GM08714 (cell line): ENCODE measurements around the gene FAM89A.
A peak's percentile ranks its signal among the peaks of the same experiment; 100 is the strongest.

ENCODE experiments used
- H3K4me3 ChIP-seq: fragments of 200-500 bp; sonication (Bioruptor generic); 2 replicates; pipeline ENCODE4 v1.5.1; 2014; ENCODE audit warnings: mild to moderate bottlenecking, low read length, inconsistent platforms
- ZNF274 ChIP-seq: IDR thresholded peaks from 2 replicates; pipeline ENCODE4 v1.6.1; 2012; ENCODE audit warnings: mild to moderate bottlenecking, low read depth, low read length

FAM89A gene

DNA sequence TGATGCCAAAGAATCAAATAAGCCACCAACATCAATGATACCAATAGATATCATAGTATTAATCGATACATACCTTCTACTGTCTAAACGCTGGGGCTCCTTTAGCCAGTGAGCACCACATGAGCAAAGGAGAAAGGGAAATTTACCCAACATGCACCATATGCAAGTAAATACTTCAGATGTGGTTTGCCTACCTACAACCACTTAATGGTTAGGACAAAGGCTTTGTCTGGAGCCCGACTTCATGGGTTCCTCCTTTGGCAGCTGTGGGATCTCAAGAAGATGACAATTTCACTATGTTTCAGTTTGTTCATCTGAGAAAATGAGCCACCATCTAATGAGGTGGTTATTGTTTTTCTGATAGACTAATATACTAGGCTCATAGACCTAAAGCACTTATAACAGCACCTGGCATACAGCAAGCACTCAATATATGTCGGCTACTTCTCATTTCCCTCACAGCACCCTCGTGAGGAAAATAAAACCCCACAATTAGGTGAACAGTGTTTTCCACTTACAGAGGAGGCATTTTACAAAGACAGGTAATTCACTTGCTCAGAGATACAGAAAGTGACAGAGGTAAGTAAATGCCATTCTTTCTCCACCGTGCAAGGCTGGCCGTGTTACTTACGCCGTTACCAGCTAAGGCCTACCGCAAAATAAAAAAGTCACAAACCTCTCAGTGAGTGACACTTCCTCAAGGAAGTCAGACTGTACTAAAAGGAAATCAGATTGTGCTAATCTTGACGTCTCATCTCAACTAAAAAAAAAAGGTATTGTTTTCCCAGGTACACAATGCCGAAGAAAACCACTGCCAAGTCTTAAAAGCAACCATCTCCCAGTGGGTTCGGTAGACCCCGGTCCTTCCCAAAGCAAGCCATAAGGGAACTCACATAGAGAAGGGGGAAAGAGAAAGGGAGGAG lies 63.0 kb downstream of the FAM89A start:
- TF ChIP-seq ZNF274: no peak
- H3K4me3 ChIP-seq: peak overlapping the region; percentile 92

DNA sequence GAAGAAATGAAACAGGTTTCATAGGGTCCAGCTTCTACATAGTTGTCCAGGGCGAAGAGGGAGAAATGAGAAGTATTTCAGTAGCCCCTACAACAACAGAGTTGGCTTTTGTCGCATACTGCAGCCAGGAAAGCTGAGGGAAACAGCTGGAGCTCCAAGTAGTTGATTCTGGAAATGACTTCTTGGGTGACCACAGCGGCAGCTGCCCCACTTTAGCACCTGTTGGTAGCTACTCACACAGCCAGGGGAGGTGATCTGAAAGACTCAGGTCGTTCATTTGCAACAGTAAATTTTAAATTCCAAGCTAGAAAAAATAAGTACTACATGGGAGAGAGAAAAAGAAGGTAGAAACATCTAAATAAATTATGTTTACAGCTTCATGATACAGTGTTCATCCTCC lies 63.7 kb downstream of the FAM89A start:
- H3K4me3 ChIP-seq: no peak overlapping the region
- TF ChIP-seq ZNF274: no peak

- no peak overlapping the region for H3K4me3 ChIP-seq
- TF ChIP-seq ZNF274: no peak
Measured at GRCh38 chr1:230975636-230976035, 64.4 kb downstream of the FAM89A start.

DNA sequence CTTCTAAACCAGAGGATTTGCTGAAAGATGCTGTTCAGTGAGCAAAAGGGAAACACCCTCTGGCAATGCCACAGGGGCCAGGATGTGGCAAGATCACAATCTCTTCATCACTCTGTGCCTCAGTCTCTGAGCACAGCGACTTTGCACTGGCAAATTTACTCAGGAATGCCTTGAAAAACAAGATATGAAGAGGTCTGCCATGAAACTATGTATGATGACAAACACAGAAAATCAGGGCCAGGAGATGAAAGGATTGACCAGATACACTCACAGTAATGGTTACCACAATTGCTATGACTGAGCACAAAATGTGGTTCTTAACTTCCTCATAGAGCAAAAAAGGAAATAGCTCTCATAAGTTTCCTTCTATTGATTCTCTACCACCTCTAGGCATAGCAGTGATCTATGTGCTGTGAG lies 67.2 kb downstream of the FAM89A start:
- no peak overlapping the region; the same call in 1 of the 2 replicates for H3K4me3 ChIP-seq
- TF ChIP-seq ZNF274: no peak

DNA sequence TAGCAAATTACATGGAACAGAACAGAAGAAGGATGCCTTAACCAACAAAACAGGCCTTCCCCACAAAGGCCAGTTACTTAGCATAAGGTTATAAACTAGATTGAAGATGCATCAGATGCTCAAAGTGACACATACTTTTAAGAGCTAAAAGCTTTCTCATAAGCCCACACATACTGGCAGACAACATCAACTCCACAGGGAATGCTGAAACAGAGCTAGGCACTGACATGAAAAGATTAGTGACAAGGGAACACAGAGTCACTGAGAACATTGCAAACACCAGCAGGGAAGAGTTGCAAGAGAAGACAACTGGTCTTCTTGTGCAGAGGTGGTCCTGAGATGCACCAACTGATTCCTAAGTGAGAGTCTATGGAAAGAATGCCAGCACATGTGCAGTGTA lies 68.3 kb downstream of the FAM89A start:
- H3K4me3 ChIP-seq: no peak overlapping the region
- TF ChIP-seq ZNF274: no peak

- H3K4me3 ChIP-seq: no peak overlapping the region
- TF ChIP-seq ZNF274: no peak
Measured at GRCh38 chr1:230970432-230970831, 69.6 kb downstream of the FAM89A start.
